T-helper 2 cell (primary cell): ENCODE results near the gene GALK1.
"Not testable (repeated sequence)": the region's sequence is repeated elsewhere in the genome, so short reads cannot be mapped to it uniquely, and the experiment has no call there.

ENCODE experiments used
- DNase-seq, 5 experiments: peaks; one replicate each; pipeline versions ENCODE4 v3.0.0 to v3.0.0-alpha.2; 2012 to 2022

GALK1 gene

GRCh38 chr17:75763613-75764416 is 1.2 kb downstream of the GALK1 start:
- DNase-seq: no peak

GRCh38 chr17:75763269-75763607 is 1.8 kb downstream of the GALK1 start:
- no peak for DNase-seq

DNA sequence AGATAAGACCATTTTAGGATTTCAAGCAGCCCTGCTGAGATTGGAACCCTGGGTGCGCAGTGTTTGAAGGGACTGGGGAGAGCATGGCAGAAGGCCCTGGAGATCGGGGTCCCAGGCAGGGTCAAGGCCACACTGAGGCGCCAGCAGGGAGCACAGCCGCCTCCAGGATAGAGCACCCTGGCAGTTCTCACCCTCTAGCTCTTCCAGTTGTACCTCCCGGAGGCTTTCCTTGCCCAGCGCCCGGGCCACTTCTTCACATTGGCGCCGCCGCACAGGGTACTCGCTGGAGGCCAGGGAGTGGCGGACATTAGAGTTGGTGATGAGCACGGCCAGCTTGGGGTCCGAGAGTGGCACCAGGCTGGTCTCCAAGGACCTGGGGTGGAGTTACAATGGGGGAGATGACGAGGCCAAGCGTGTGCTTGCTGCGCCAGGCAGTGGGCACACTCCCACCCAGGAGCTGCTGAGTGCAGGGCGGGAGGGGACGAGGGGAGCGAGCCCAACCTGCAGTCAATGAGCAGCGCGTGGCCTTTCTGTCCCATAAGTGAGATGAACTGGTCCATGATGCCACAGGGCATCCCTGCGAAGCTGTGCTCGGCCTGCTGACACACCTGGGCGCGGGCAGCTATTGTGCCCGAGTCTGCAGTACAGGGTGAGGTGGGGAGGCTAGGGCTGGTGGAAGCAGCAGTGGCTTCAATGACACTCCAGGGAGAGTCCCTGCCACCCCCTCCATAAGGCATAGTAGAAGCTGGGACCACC is 2.3 kb downstream of the GALK1 start:
- no peak for DNase-seq

DNA sequence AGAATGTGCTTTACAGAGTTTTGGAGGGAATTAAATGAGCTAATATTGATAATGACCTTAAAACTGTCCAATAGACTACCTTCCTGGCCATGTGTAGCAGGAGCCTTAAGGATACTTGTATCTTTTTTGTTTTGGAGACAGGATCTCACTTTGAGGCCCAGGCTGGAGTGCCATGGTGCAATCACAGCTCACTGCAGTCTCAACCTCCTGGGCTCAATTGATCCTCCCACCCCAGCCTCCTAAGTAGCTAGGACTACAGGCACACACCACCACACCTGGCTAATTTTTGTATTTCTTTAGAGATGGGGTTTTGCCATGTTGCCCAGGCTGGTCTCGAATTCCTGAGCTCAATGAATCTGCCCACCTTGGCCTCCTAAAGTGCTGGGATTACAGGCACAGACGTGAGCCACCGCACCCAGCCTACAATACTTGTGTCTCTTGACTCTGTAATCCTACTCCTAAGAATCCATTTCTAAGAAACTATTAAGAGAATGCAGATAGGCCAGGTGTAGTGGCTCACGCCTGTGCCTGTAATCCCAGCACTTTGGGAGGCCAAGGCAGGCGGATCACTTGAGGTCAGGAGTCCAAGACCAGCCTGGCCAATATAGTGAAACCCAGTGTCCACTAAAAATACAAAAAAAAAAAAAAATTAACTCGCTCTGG is 4.9 kb downstream of the GALK1 start:
- DNase-seq: not testable (repeated sequence)

GRCh38 chr17:75759457-75759856 is 5.5 kb downstream of the GALK1 start:
- DNase-seq: no peak

DNA sequence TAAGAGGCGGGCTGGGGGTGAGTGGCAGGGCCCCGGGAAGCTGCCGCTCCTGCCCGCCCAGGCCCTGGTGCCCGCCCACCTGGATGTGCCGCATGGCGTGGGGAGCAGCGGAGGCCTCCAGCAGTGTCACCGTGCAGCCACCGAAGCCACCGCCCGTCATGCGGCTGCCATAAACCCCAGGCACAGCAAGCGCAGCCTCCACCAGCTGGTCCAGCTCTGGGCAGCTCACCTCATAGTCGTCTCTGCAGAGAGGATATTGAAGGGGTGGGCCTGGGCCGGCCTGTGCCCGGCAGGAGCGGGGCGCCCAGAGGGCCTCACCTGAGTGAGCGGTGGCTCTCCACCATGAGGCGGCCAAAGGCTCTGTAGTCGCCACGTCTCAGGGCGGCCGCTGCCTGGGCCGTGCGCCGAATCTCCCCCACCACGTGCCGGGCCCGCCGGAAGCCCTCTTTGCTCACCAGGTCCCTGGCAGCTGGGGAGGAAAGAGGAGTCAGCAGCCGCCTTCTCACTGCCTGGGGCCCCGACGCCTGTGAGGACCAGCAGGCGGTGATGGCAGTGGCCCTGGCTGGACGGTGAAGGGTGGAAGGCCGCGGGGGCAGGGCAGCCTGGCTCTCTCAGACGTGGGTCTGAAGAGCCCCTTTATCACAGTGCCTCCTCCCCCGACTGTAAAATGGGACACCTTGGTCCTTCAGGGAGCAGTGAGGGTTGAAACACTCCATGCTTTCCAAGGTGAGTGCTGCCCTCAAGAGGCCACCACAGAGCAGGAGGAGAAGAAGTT is 6.7 kb downstream of the GALK1 start:
- no peak for DNase-seq

GRCh38 chr17:75757086-75757681 is 7.8 kb downstream of the GALK1 start:
- no peak for DNase-seq

- DNase-seq: no peak
These were observed 8.4 kb downstream of the GALK1 start for GRCh38 chr17:75756451-75757085.

DNA sequence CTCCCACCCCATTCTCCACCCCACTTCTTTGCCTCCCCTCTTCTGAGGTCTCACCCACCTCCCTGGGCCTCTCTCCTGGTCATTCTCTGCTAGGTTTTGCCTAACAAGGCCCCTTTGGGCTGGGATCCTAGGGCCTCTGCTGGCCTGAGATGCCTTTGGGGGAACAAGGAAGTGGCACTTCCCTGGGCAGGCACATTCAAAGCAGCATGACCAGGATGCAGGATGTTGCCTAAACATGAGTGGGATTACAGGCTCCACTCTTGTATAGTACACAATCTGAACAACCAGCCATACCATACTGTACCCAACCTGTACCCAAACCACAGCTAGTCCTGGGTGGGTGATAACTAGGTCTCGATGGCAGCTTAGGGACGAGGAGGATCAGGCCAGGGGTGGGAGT is 9.0 kb downstream of the GALK1 start:
- no peak for DNase-seq

DNA sequence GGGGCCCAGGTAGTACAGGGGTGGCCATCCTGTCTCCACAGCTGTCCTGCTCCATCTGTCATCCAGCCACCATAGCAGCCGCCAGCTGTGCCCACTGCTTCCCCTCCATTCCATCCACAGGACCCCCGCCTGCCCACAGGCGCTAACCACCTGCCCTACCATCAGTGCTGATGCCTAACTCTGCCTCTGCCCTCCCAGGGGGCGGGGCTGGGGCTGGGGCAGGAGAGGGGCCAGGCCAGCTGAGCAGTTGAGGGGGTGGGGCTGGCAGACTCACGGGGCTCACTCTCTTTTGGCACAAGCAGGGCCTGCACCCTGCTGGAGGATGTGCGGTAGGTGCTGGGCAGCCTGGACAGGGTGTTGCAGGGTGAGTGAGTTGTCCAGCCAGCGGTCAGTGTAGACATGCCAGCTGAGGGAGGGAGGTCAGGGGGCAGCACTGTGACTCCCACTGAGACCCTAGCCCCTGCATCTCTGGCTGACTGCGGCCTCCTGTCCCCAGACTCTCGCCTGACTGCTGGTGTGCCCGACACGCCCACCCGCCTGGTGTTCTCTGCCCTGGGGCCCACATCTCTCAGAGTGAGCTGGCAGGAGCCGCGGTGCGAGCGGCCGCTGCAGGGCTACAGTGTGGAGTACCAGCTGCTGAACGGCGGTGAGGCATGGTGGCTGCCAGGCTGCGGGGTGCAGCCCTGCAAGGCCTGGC is 9.6 kb downstream of the GALK1 start:
- DNase-seq: peak in 1 of 5 experiments; percentile 32

DNA sequence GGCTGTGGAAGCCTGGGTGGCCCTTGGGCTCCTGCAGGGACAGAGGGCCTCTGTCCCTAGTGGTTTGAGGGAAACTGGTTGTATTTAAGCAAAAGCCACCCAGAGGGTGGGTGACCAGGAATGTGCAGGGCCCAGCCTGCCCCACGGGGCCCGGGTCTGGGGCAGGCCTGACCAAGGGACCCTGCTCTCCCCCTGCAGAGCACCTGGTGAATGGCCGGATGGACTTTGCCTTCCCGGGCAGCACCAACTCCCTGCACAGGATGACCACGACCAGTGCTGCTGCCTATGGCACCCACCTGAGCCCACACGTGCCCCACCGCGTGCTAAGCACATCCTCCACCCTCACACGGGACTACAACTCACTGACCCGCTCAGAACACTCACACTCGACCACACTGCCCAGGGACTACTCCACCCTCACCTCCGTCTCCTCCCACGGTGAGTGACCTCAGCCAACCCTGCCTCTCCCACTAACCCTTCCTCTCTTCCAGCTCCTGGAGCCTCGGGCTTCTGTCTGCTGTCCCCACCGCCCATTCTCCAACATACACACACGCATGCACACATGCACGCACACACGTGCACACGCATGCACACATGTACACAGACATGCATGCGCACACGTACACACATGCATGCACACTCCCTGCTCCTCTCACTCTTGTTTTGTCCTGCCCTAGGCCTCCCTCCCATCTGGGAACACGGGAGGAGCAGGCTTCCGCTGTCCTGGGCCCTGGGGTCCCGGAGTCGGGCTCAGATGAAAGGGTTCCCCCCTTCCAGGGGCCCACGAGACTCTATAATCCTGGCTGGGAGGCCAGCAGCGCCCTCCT is 10.4 kb downstream of the GALK1 start:
- DNase-seq: no peak

GRCh38 chr17:75753514-75754377 is 11.2 kb downstream of the GALK1 start:
- peak; percentile 47 to 79 (median 62) for DNase-seq

- DNase-seq: peak in 1 of 5 experiments; percentile 53
These were observed 12.0 kb downstream of the GALK1 start for GRCh38 chr17:75752802-75753513.

- DNase-seq: no peak
These were observed 12.6 kb downstream of the GALK1 start for GRCh38 chr17:75752405-75752709.

DNA sequence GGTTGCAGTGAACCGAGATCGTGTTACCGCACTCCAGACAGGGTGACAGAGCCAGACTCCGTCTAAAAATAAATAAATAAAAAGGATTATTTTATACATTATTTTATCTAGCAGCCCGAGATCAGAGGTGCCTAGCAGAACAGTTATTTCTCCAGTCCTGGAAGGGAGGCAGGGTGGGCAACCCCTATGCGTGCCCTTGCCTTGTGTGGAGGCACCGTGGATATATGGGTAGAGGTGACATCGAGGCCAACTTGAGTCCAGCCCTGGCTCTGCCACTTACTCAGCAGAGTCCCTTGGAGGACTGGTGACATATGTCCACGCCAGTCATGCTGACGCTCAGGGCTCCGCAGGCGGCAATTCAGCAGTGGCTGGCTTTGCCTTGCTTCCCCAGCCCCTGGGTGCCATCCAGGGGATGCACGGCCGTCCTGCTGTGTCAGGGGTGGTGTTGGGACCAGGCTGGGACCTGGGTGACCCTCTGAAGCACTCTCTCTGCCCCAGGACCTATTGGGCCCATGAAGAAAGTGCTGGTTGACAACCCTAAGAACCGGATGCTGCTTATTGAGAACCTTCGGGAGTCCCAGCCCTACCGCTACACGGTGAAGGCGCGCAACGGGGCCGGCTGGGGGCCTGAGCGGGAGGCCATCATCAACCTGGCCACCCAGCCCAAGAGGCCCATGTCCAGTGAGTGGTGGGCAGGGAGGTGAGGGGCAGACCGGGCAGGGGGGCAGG is 13.2 kb downstream of the GALK1 start:
- DNase-seq: no peak

GRCh38 chr17:75750661-75751423 is 14.2 kb downstream of the GALK1 start:
- DNase-seq: no peak
